Right lobe of liver (tissue), 4 donors: Measurements from ENCODE around the gene DTNB.

Experiments used
- POLR2A ChIP-seq: fragments of 450-650 bp; IDR thresholded peaks from one replicate; pipeline ENCODE4 v1.6.1; 2017; ENCODE audit warnings: antibody characterized with exemption, mild to moderate bottlenecking
- TF ChIP-seq, protein P1 (sequence below), 4 donors: fragments of 200-600 bp in 3 of 4; fragments of 450-650 bp in 1 of 4; IDR thresholded peaks; one replicate each; pipeline versions ENCODE4 v1.5.1 to v1.8.0; 2016 to 2022; ENCODE audit warnings: antibody characterized with exemption in 4 of 4, mild to moderate bottlenecking in 2 of 4
- donor health status: DM: no; HTN: no; CAD: no.
- donor health status: DM: no; HTN: no; CAD: no.
- donor health status: DM: no; HTN: yes; CAD: no.

DNA sequence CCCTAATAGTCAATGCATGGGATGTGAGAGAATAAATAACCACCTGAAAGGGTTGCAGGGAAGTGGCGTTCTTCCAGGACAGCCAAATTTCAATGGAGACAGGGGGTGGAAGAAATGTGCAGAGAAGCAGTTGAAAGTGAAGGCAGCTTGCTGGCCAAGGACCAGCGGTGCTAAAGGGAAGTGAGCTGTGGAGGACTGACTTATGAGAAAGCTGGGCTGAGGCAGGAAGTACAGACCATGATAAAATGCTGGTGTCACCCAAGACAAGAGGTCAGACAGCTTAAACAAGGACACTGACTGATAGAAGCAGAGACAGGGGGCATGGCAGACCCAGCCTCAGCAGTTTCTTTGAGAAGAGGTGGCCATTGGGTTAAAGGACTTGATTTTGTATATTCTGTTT, 106.7 kb downstream of the DTNB start:
- TF ChIP-seq POLR2A = no peak
- TF ChIP-seq, protein P1, sequence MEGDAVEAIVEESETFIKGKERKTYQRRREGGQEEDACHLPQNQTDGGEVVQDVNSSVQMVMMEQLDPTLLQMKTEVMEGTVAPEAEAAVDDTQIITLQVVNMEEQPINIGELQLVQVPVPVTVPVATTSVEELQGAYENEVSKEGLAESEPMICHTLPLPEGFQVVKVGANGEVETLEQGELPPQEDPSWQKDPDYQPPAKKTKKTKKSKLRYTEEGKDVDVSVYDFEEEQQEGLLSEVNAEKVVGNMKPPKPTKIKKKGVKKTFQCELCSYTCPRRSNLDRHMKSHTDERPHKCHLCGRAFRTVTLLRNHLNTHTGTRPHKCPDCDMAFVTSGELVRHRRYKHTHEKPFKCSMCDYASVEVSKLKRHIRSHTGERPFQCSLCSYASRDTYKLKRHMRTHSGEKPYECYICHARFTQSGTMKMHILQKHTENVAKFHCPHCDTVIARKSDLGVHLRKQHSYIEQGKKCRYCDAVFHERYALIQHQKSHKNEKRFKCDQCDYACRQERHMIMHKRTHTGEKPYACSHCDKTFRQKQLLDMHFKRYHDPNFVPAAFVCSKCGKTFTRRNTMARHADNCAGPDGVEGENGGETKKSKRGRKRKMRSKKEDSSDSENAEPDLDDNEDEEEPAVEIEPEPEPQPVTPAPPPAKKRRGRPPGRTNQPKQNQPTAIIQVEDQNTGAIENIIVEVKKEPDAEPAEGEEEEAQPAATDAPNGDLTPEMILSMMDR (IDR thresholded peaks at IDR 0.05) = no peak
